Osteoblast (primary cell): ENCODE results near the gene FTL. TPM values are rescaled to one million over a fixed set of nuclear protein-coding genes. Genes with fewer than 3 reads are reported as not detected.
A peak's percentile ranks its signal among the peaks of the same experiment; 100 is the strongest.

Experiments
- DNase-seq: peaks from one replicate; pipeline ENCODE4 v3.0.0; 2011; ENCODE audit warnings: low spot score, mixed read lengths; ENCODE audit not compliant: insufficient read length; ENCODE audit errors: missing footprints
- H2AFZ ChIP-seq: 2 replicates; pipeline ENCODE4 v1.6.0; 2011; ENCODE audit warnings: mild to moderate bottlenecking, low read length
- H3K27ac ChIP-seq: 2 replicates; pipeline ENCODE4 v1.5.1; 2011; ENCODE audit warnings: mild to moderate bottlenecking, low read depth, low read length, moderate library complexity
- H3K27me3 ChIP-seq: 2 replicates; pipeline ENCODE4 v1.6.0; 2012; ENCODE audit warnings: mild to moderate bottlenecking, control low read depth, inconsistent platforms, low read length, moderate library complexity; ENCODE audit not compliant: insufficient read depth
- H3K36me3 ChIP-seq: 2 replicates; pipeline ENCODE4 v1.5.1; 2011; ENCODE audit warnings: mild to moderate bottlenecking, low read length, control low read depth, moderate library complexity; ENCODE audit not compliant: insufficient read depth
- H3K4me1 ChIP-seq: 2 replicates; pipeline ENCODE4 v1.5.1; 2011; ENCODE audit warnings: mild to moderate bottlenecking, low read length, control low read depth, moderate library complexity; ENCODE audit not compliant: insufficient read depth
- H3K4me2 ChIP-seq: 2 replicates; pipeline ENCODE4 v1.6.0; 2011; ENCODE audit warnings: mild to moderate bottlenecking, low read length; ENCODE audit not compliant: insufficient read depth
- H3K4me3 ChIP-seq: fragments of 200-600 bp; sonication (generic); 3 replicates; pipeline ENCODE4 v1.5.1; 2012; ENCODE audit warnings: mild to moderate bottlenecking, low read length, inconsistent platforms; ENCODE audit not compliant: insufficient read depth
- H3K79me2 ChIP-seq: 2 replicates; pipeline ENCODE4 v1.6.0; 2012; ENCODE audit warnings: mild to moderate bottlenecking, low read length, control low read depth, inconsistent platforms; ENCODE audit not compliant: insufficient read depth
- H3K9me3 ChIP-seq: 2 replicates; pipeline ENCODE4 v1.5.1; 2011; ENCODE audit warnings: low read depth, low read length, control low read depth
- H4K20me1 ChIP-seq: 2 replicates; pipeline ENCODE4 v1.6.0; 2012; ENCODE audit warnings: mild to moderate bottlenecking, low read length, control low read depth; ENCODE audit not compliant: insufficient read depth
- CTCF ChIP-seq: IDR thresholded peaks from 2 replicates; pipeline ENCODE4 v1.5.1; 2011; ENCODE audit warnings: mild to moderate bottlenecking, low read depth, low read length, moderate library complexity; ENCODE audit errors: extremely low read depth
- total RNA-seq: library from RNA; depleted of rRNA; stranded (reverse); fragments of >200 nt; gene quantifications from 2 replicates; pipeline ENCODE4 v1.2.3, GENCODE V29; 2012

FTL gene
- total RNA-seq, 1 donor: 4,197 TPM

GRCh38 chr19:48992581-48993174 lies 27.6 kb downstream of the FTL start:
- H3K4me3 ChIP-seq: peak overlapping the region; percentile 89
- DNase-seq: peak; percentile 77
- peaks cover 10% of the 10 kb centered on the region for H3K36me3 ChIP-seq
- peaks cover 17% of the 10 kb centered on the region for H4K20me1 ChIP-seq
- peak overlapping the region; percentile 82 for H2AFZ ChIP-seq
- TF ChIP-seq CTCF: no peak
- no peaks in the 10 kb centered on the region for H3K27me3 ChIP-seq
- H3K4me2 ChIP-seq: peak overlapping the region; percentile 99
- H3K9me3 ChIP-seq: no peaks in the 10 kb centered on the region
- H3K4me1 ChIP-seq: peaks cover 29% of the 10 kb centered on the region
- peaks cover 73% of the 10 kb centered on the region for H3K79me2 ChIP-seq
- H3K27ac ChIP-seq: peak overlapping the region; percentile 85

- Histone ChIP-seq H3K4me2 (peak within 1 kb of the TSS; percentile 99), H4K20me1 (peaks cover 20% of the 10 kb centered on the region), H3K4me1 (peaks cover 29% of the 10 kb centered on the region), H3K79me2 (peaks cover 80% of the 10 kb centered on the region), H3K27me3 (no peaks in the 10 kb centered on the region), H3K4me3 (peak within 1 kb of the TSS; percentile 89), H3K36me3 (peaks cover 6% of the 10 kb centered on the region), H2AFZ (peak within 1 kb of the TSS; percentile 82), H3K9me3 (no peaks in the 10 kb centered on the region), H3K27ac (peak within 1 kb of the TSS; percentile 85)
- peak; percentile 98 for DNase-seq
- peak; percentile 82 for TF ChIP-seq CTCF
Observed at GRCh38 chr19:48993175-48994034, 28.3 kb downstream of the FTL start, which contains the start of the genes GYS1 and RUVBL2. GYS1 (minus strand) TSS chr19:48993309; CDS start chr19:48993112, 197 bp downstream. RUVBL2 (plus strand) TSS chr19:48993887; CDS start chr19:48993912, 25 bp downstream.

GRCh38 chr19:48994035-48994386 lies 28.9 kb downstream of the FTL start:
- H3K4me1 ChIP-seq: peaks cover 29% of the 10 kb centered on the region
- no peaks in the 10 kb centered on the region for H3K36me3 ChIP-seq
- peak; percentile 17 for DNase-seq
- peaks cover 83% of the 10 kb centered on the region for H3K79me2 ChIP-seq
- peaks cover 22% of the 10 kb centered on the region for H4K20me1 ChIP-seq
- H3K27ac ChIP-seq: peak overlapping the region; percentile 74
- no peaks in the 10 kb centered on the region for H3K9me3 ChIP-seq
- H3K27me3 ChIP-seq: no peaks in the 10 kb centered on the region
- peak overlapping the region; percentile 81 for H2AFZ ChIP-seq
- H3K4me2 ChIP-seq: peak overlapping the region; percentile 99
- no peak for TF ChIP-seq CTCF
- H3K4me3 ChIP-seq: peak overlapping the region; percentile 89

GRCh38 chr19:48997972-48998371 lies 32.9 kb downstream of the FTL start:
- peaks cover 62% of the 10 kb centered on the region for H3K79me2 ChIP-seq
- H4K20me1 ChIP-seq: peaks cover 20% of the 10 kb centered on the region
- peak; percentile 93 for DNase-seq
- TF ChIP-seq CTCF: peak; percentile 72
- H3K36me3 ChIP-seq: peaks cover 12% of the 10 kb centered on the region
- H3K4me2 ChIP-seq: no peak overlapping the region
- no peaks in the 10 kb centered on the region for H3K9me3 ChIP-seq
- peaks cover 13% of the 10 kb centered on the region for H3K4me1 ChIP-seq
- no peak overlapping the region for H2AFZ ChIP-seq
- H3K4me3 ChIP-seq: no peak overlapping the region
- H3K27me3 ChIP-seq: no peaks in the 10 kb centered on the region
- H3K27ac ChIP-seq: no peak overlapping the region
